GM12891 (cell line): Measurements from ENCODE around the gene PRKCB.

Experiments
- POLR2A ChIP-seq: IDR thresholded peaks from 2 replicates; pipeline ENCODE4 v1.6.1; 2011; ENCODE audit warnings: low read depth, low read length, control low read depth
- POLR2AphosphoS5 ChIP-seq: IDR thresholded peaks from 2 replicates; pipeline ENCODE4 v1.6.1; 2011; ENCODE audit warnings: low read depth, low read length, control low read depth
- SPI1 ChIP-seq: IDR thresholded peaks from 2 replicates; pipeline ENCODE4 v1.6.1; 2011; ENCODE audit warnings: low read depth, low read length, control low read depth
- TAF1 ChIP-seq: IDR thresholded peaks from 2 replicates; pipeline ENCODE4 v1.6.1; 2011; ENCODE audit warnings: low read depth, low read length, control low read depth

GRCh38 chr16:24035127-24035842 is 199.5 kb downstream of the PRKCB start:
- TF ChIP-seq POLR2AphosphoS5: no peak
- TF ChIP-seq POLR2A: no peak
- no peak for TF ChIP-seq TAF1
- no peak for TF ChIP-seq SPI1
